IPS DF 4.7 (cell line): ENCODE data around the gene TXNDC5.

Source experiments
- DNase-seq: peaks from one replicate; pipeline ENCODE4 v3.0.0-alpha.2; 2013; ENCODE audit warnings: low spot score; ENCODE audit errors: extremely low read depth

TXNDC5 gene

DNA sequence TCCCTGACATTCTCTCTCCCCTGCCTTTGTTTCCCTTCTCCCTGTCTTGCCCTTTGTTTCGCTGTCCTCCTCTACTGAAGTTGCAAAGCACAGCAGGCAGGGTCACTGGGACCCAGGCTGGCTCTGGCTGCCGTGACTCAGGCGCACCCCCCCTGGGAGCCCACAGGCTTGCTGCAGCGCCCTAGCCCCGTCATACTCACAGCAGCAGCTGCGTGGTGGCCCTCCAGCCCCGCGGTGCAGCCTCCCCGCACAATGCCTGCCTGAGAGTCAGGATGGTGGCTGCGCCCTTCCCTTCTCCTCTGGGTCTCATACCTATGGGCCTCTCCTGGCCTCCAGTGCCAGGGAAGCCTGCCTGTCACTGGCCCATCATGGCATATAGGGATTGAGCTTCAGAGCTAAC lies 41.7 kb downstream of the TXNDC5 start:
- no peak for DNase-seq

DNA sequence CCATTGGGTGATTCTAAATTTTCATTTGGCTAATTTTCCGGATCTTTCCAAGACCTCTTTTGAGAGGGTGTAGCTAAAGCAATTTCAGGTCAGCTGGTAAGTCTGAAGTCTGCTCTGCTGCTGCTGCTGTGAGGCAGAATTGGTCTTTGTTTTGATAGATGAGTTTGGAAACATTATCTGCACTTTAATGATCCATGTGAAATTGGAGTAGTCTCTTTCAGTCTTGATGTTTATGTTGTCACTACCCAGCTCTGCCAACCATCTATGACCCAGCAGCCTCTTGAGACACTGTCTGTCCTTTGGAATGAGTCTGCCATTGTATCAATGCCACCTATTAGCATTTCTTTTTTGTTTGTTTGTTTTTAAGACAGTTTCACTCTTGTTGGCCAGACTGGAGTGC lies 44.1 kb downstream of the TXNDC5 start:
- no peak for DNase-seq

DNA sequence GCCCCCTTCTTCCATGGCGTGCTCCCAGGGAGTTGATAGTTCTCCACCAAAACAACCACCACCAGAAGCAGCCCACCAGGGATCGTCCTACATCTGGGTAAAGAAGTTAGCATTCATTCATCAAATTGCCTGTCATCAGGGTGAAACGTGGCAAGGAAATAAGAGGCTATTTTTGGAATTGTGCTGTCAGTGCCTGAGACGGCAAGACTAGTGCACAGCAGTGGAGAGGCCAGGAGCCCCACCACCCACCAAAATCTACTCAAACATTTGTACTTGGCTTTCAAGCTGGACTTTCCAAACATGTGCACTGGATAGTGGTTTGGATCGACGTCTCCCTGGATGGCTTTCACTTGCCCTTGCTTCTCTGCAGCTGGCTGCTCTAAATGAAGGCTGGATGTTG lies 44.8 kb downstream of the TXNDC5 start:
- no peak for DNase-seq

DNA sequence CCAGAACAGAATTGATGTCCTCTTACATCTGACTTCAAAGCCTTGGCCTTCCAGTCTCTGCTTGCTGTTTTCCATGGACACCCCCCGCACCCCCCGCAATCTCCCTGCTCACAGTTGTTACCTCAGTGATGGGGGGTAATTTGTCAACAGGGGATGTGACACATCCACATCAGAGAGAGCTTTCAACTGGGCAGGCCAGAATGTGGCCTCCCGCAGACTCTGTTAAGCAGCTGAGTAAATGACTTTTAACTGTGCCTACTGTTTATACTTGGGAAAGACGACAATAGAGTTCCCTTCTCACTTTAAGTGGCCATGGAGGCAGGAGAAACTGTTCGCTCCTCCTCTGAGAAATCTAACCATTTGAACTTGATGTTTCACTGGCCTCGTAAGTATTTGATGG lies 51.0 kb downstream of the TXNDC5 start:
- DNase-seq, result no peak

DNA sequence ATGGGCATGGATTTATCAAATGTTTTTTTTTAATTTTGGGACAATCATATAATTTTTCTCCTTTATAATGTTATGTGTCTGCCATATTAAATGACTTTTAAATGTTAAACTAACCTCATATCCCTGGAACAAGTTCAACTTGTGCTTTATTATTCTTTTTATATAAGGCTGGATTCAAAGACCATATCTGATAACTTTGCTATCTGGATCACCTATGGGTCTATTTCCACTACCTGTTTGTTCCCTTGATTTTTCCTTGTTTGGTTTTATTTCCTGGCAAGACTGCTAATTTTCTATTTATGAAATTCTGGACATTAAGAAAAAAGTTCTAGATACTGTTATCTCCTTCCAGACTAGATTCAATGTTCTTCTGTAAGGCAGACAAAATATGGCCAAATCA lies 58.8 kb downstream of the TXNDC5 start:
- DNase-seq, result no peak

DNA sequence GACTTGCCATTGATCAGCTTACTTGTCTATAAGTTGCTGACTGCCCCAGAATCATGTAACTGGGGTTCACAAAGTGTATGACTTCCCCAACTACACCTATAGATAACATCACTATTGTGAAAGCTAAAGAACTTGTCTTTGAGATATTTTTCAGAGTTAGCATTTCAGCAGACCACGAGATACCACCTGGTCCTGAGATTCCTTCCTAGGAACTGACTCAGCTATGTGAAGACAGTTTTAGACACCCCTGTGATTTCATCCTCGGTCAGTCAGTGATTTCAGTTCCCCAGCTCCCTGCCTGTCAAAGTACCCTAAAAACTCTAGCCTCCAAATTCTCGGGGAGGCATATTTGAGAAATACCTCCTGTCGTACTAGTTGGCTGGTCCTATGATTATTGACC lies 62.4 kb downstream of the TXNDC5 start:
- DNase-seq, result no peak

DNA sequence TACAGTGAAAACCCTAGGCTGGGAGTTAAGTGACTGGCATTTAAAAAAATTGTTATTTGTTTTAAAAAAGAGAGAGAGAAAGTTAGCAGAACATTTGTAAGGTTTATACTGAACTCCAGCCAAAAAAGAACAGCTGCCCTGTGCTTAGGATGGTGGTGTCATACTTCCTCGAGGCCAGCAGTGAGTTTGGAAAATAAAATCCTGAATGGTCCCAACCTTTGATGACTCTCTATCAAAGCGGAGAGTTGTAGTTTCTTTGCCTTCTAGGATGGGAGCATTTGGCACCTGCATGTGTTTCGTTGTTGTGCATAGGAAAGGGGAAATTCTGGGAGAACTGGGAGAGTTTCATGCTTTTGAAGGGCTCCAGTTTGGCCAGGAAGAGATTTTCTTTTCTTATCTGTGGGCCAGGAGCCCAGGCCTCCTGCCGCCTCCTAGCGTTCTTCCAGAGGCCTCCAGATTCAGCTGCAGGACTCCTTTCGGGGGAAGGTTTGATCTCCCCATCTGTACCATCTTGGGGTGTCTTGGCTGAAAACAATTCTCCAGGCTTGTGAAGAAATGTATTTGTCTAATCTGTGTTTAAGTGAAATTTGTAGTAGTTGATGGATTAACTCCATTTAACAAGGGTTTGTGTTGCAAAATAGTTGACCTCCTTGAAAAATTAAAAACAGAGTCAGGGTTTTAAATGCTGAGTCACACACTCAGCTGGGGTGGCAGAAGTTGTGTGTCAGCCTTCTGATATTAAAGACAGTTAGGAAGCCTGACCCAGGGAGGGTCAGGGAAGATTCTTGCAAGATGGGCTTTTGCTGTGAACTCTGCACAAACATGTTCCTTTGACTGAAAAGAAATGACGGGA lies 63.4 kb downstream of the TXNDC5 start:
- DNase-seq, result no peak

DNA sequence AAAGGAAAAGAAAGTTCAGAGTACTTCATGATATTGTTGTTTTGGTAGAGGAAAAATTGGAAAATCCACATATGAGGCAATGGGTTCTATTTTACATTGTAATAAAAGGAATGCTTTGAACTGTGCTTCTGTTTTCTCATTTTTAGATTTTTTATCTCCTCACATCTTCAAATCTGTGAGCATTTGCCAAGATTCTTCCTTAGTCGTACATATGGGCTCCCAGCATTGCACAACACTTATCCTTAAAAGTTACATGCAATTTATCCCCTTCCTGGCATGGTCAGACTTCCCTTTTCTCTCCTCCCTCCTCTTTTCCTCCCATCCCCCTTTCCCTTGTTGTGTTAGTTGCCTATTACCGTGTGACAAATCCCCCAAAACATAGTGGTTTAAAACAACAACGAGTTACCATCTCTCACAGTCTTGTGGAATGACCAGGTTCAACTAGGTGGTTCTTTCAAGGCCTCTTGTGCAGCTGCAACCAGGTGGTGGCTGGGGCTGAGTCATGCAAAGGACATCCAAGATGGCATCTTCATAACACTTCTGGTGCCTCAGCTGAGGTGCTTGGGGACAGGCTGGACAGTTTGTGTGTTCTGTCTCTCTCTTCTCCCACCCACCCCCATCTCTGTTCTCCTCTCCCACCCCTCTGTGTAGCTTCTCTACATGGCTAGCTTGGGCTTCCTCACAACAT lies 68.7 kb downstream of the TXNDC5 start:
- no peak for DNase-seq

DNA sequence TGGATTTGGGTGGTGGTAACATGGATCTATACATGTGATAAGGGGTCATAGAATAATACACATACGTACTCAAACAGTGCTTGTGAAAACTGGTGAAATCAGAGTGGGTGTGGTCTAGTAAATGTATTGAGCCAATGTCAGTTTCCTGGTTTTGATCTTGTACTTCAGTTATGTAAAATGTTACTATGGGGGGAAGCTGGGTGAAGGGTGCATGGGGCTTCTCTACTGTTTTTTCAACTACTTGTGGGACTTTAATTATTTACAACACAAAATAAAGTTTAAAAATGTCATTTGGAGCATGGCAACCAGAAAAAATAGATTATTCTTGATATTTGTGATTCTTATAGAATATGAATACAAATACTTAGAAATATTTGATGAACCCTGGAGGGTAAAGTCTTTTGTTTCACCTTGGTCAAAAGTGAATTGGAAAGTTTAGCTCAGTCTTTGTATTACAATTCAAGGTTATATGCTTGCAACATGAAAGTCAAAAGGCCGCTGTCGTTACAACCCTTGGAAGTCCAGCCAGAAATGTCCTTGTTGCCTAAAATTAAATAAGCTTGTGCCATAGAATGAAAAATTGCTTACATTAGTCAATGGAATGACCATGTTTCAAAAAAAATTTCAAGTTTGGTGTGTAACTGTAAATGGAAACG lies 74.1 kb downstream of the TXNDC5 start:
- no peak for DNase-seq

DNA sequence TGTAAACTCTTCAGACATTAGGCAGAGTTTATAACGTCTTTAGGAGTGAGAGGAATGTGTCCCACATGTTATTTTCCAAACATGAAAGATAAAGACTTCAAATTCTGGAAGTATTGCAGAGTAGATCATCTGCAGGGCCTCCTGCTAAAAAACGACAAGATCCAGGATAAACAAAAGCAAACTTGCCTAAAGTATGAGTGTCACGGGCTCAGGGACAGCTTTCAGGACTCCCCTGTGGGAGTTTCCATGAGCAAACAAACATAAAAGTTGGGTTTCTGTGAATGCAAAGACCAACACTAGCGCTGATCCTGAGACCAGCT lies 76.9 kb downstream of the TXNDC5 start:
- DNase-seq, result no peak

DNA sequence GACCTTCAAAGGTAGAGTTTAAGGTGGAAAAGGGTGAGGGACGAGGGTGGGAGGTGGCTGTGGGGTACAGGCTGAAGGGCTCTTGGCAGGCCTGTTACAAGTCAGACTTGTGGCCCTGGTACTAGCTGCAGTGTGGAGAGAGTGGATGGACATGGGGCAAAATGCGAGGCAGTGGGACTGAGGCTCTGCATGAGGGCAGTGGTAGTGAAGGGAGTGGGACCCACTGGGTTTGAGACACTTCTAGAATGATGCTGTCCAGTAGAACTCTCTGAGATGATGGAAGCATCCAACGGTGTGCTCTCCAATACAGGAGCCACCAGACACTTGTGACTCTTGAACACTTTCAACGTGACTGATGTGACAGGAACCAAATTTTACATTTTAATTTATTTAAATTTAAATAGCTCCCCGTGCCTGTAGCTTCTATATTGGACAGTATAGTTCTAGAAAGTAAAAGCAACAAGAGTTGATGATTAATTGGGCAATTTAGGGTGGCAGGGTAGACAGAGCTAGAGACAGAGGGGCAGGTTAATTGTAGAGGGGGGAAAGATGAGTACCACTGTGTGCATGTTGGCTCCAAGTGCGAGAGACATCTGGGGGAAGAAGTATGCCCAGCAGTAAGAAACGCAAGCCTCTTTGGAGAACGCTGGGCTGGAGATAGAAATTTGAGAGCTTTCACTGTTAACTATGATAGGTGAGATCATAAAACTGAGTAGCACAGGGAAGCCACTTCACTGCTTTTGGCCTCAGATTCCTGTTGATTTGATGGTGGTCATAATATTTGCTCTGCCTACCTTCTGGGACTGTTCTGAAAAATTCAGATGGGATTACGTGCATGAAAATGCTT lies 77.5 kb downstream of the TXNDC5 start:
- no peak for DNase-seq
